Type B pancreatic cell (in vitro differentiated cells): ENCODE results near the gene FGF14. TPM values are rescaled to one million over a fixed set of nuclear protein-coding genes. Genes with fewer than 3 reads are reported as not detected.

Source experiments
- DNase-seq: peaks from one replicate; pipeline ENCODE4 v3.0.0; 2021; ENCODE audit warnings: mixed read lengths; ENCODE audit not compliant: unreplicated experiment; ENCODE audit errors: extremely low spot score
- H3K27ac Mint-ChIP-seq: 2 replicates; pipeline ENCODE4 v1.8.0; 2021; ENCODE audit warnings: mild to moderate bottlenecking, mixed read lengths
- H3K27me3 Mint-ChIP-seq: 2 replicates; pipeline ENCODE4 v1.8.0; 2021; ENCODE audit warnings: mixed read lengths
- H3K36me3 Mint-ChIP-seq: 2 replicates; pipeline ENCODE4 v1.8.0; 2021; ENCODE audit warnings: mixed read lengths
- H3K4me1 Mint-ChIP-seq: one replicate; pipeline ENCODE4 v1.8.0; 2021; ENCODE audit warnings: mixed read lengths; ENCODE audit not compliant: unreplicated experiment
- H3K4me3 Mint-ChIP-seq: 2 replicates; pipeline ENCODE4 v1.8.0; 2021; ENCODE audit warnings: mild to moderate bottlenecking, mixed read lengths
- H3K9me3 Mint-ChIP-seq: 2 replicates; pipeline ENCODE4 v1.8.0; 2021; ENCODE audit warnings: mixed read lengths
- total RNA-seq: library from RNA; stranded (reverse); gene quantifications from 2 replicates; pipeline ENCODE4 v1.2.1, GENCODE V29; 2021; ENCODE audit warnings: low replicate concordance
- TF ChIP-seq, protein P1 (sequence below): fragments of 200-600 bp; sonication (generic); conservative IDR thresholded peaks from 2 replicates; pipeline ENCODE4 v1.5.0; 2021; ENCODE audit warnings: antibody characterized with exemption, mild to moderate bottlenecking

The FGF14 gene
- total RNA-seq, 1 donor from 2014 or later: 4.2 TPM

DNA sequence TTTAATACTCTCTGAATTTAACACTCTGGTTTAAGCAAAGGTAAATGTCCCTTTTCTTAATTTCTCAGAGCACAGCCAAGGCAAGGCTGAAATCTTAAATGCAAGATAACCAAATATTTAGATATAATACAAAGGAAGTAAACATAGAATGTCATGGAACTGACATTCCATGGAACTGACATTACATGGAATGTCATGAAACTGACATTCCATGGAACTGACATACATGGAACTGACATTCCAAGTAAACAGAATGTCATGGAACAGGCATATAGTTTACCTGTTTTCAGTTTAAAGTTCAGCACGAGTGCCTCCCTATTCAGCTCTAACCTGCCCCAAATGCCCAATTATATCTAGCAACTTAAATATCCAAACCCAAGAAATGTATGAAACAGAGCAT is 21.8 kb downstream of the FGF14 start:
- TF ChIP-seq, protein P1, sequence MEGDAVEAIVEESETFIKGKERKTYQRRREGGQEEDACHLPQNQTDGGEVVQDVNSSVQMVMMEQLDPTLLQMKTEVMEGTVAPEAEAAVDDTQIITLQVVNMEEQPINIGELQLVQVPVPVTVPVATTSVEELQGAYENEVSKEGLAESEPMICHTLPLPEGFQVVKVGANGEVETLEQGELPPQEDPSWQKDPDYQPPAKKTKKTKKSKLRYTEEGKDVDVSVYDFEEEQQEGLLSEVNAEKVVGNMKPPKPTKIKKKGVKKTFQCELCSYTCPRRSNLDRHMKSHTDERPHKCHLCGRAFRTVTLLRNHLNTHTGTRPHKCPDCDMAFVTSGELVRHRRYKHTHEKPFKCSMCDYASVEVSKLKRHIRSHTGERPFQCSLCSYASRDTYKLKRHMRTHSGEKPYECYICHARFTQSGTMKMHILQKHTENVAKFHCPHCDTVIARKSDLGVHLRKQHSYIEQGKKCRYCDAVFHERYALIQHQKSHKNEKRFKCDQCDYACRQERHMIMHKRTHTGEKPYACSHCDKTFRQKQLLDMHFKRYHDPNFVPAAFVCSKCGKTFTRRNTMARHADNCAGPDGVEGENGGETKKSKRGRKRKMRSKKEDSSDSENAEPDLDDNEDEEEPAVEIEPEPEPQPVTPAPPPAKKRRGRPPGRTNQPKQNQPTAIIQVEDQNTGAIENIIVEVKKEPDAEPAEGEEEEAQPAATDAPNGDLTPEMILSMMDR: no peak
- Mint-ChIP-seq H3K27ac (no peak overlapping the region), H3K4me3 (no peak overlapping the region), H3K4me1 (no peaks in the 10 kb centered on the region), H3K9me3 (no peaks in the 10 kb centered on the region), H3K27me3 (no peaks in the 10 kb centered on the region), H3K36me3 (no peaks in the 10 kb centered on the region)
- DNase-seq: no peak

DNA sequence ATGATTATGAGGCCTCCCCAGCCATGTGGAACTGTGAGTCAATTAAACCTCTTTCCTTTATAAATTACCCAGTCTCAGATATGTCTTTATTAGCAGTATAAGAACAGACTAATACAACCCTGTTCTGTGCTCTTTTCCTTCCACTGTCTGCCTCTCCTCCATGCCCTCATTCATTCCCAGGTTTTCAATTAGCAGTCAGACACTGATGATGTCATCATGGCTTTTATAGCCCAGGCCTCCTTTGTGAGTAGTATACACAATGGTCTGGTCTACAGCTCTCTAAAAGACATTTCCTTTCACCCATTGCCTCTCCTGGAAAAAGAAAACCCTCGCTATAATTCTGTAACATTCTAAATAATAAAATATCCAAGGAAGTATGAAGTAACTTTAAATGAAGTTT is 25.5 kb downstream of the FGF14 start:
- Mint-ChIP-seq H3K27ac (no peak overlapping the region), H3K27me3 (no peaks in the 10 kb centered on the region), H3K9me3 (no peaks in the 10 kb centered on the region), H3K4me1 (no peaks in the 10 kb centered on the region), H3K36me3 (no peaks in the 10 kb centered on the region), H3K4me3 (no peak overlapping the region)
- no peak for DNase-seq
- TF ChIP-seq, protein P1: no peak

DNA sequence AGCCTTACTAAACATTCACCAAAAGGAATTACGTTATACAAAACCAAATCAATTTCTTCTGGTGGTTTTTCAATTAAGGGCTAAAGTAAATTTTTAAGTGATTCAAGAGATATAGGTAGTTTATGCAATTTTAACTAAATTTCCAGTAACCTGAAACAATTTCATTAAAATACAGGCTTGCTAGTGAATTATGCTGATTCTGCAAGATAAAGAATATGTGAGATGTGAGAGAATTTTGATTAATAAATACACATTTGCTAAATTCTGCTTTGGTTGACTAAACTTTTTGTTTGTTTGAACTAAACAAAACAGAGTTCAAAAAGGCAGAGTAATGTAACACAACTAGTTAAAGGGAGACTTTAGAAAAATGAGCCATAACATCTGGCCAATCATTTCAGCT is 27.1 kb downstream of the FGF14 start:
- H3K27me3 Mint-ChIP-seq: no peaks in the 10 kb centered on the region
- H3K36me3 Mint-ChIP-seq: no peaks in the 10 kb centered on the region
- TF ChIP-seq, protein P1: no peak
- no peaks in the 10 kb centered on the region for H3K9me3 Mint-ChIP-seq
- DNase-seq: no peak
- no peak overlapping the region for H3K27ac Mint-ChIP-seq
- H3K4me3 Mint-ChIP-seq: no peak overlapping the region
- H3K4me1 Mint-ChIP-seq: no peaks in the 10 kb centered on the region

DNA sequence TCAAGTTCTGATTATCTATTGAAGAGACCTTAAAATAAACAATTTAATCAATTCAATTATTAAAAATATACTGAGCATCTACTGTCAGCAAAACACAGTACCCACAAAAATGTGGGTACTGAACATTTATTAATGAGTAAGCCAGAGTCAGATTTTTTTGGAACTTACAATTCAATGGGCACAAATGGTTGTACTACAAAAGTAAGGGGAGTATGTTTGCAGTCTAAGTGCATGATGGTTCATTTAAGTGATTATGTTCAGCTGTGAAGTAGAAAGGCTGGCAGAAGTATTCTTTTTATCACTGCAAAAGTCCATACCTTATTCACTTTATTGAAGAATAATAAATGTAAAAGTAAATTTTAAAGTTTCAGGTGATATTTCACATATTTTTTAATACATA is 27.6 kb downstream of the FGF14 start:
- Mint-ChIP-seq H3K27me3 (no peaks in the 10 kb centered on the region), H3K27ac (no peak overlapping the region), H3K36me3 (no peaks in the 10 kb centered on the region), H3K4me1 (no peaks in the 10 kb centered on the region), H3K9me3 (no peaks in the 10 kb centered on the region), H3K4me3 (no peak overlapping the region)
- TF ChIP-seq, protein P1: no peak
- no peak for DNase-seq

DNA sequence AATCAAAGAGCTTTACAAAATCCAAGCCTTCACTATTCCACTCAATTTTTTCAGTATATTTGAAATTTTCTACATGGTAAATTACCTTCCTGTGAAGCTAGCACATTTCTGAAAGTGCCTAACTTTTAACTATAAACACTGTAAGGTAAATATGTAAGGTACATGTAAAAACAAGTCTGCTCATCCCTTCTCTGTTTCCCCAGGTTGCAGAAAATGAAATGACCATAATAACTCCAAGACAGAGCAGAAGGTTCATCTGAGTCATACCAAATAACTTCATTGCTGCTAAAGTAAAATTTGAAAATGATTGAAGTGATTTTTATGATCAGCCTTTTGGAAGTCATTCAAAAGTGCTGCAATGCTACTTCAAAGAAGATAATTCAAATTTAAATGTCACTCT is 28.6 kb downstream of the FGF14 start:
- H3K4me1 Mint-ChIP-seq: no peaks in the 10 kb centered on the region
- TF ChIP-seq, protein P1: no peak

DNA sequence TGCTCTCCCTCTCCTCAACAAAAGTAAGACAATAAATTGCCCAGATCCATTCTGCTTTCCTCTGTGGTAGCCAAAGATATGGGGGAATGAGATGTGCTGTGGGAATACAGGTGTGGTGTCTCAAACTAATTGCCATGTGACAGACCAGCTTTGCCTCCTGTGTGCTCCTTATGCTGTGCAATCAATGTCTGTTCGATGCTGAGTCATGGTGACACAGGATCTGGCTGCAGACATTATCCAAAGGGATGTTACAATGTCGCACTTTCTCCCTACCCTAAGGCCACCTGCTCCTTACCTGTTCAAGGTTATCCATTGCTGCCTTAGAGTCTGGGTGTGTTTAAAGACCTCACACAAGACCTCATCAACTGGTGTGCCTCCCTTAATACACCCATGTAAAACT is 32.5 kb downstream of the FGF14 start:
- no peaks in the 10 kb centered on the region for H3K36me3 Mint-ChIP-seq
- H3K27ac Mint-ChIP-seq: no peak overlapping the region
- H3K4me1 Mint-ChIP-seq: no peaks in the 10 kb centered on the region
- H3K9me3 Mint-ChIP-seq: no peaks in the 10 kb centered on the region
- H3K27me3 Mint-ChIP-seq: no peaks in the 10 kb centered on the region
- DNase-seq: no peak
- no peak overlapping the region for H3K4me3 Mint-ChIP-seq
- TF ChIP-seq, protein P1: no peak

More for the DNA sequence above, 28.6 kb downstream of the FGF14 start:
- no peak for DNase-seq
- H3K27ac Mint-ChIP-seq: no peak overlapping the region
- no peak overlapping the region for H3K4me3 Mint-ChIP-seq
- H3K27me3 Mint-ChIP-seq: no peaks in the 10 kb centered on the region
- H3K9me3 Mint-ChIP-seq: no peaks in the 10 kb centered on the region
- no peaks in the 10 kb centered on the region for H3K36me3 Mint-ChIP-seq
